Activated T-helper 9 cell treated with anti-CD3 and anti-CD28 coated beads, Interleukin-2, amount 50 U/mL, for 16 hours (primary cell): ENCODE results near the gene SH2D1B.
"Not testable (repeated sequence)": the region's sequence is repeated elsewhere in the genome, so short reads cannot be mapped to it uniquely, and the experiment has no call there.

Experiments
- DNase-seq: peaks from one replicate; pipeline ENCODE4 v3.0.0-alpha.2; 2020; ENCODE audit warnings: low read depth

The SH2D1B gene

GRCh38 chr1:162361349-162361748 is 50.6 kb downstream of the SH2D1B start:
- no peak for DNase-seq

- no peak for DNase-seq
Observed at GRCh38 chr1:162360874-162361260, 51.1 kb downstream of the SH2D1B start.

GRCh38 chr1:162360237-162360873 is 51.6 kb downstream of the SH2D1B start:
- DNase-seq: no peak

GRCh38 chr1:162359523-162360236 is 52.3 kb downstream of the SH2D1B start:
- DNase-seq: no peak

- no peak for DNase-seq
Observed at GRCh38 chr1:162358928-162359327, 53.0 kb downstream of the SH2D1B start.

- no peak for DNase-seq
Observed at GRCh38 chr1:162357681-162358266, 54.2 kb downstream of the SH2D1B start.

- no peak for DNase-seq
Observed at GRCh38 chr1:162353702-162354101, 58.2 kb downstream of the SH2D1B start.

- no peak for DNase-seq
Observed at GRCh38 chr1:162353078-162353477, 58.9 kb downstream of the SH2D1B start.

GRCh38 chr1:162351874-162352273 is 60.1 kb downstream of the SH2D1B start:
- DNase-seq: not testable (repeated sequence)

GRCh38 chr1:162351246-162351842 is 60.6 kb downstream of the SH2D1B start:
- no peak for DNase-seq

GRCh38 chr1:162349635-162350330 is 62.2 kb downstream of the SH2D1B start:
- DNase-seq: no peak

- no peak for DNase-seq
Observed at GRCh38 chr1:162347281-162347680, 64.7 kb downstream of the SH2D1B start.
